CD4-positive, alpha-beta T cell treated with Interferon gamma for 1 hour (primary cell): ENCODE data around the gene COL6A1.

ENCODE experiments used
- DNase-seq: peaks from one replicate; pipeline ENCODE4 v3.0.0-alpha.2; 2020

Gene COL6A1

DNA sequence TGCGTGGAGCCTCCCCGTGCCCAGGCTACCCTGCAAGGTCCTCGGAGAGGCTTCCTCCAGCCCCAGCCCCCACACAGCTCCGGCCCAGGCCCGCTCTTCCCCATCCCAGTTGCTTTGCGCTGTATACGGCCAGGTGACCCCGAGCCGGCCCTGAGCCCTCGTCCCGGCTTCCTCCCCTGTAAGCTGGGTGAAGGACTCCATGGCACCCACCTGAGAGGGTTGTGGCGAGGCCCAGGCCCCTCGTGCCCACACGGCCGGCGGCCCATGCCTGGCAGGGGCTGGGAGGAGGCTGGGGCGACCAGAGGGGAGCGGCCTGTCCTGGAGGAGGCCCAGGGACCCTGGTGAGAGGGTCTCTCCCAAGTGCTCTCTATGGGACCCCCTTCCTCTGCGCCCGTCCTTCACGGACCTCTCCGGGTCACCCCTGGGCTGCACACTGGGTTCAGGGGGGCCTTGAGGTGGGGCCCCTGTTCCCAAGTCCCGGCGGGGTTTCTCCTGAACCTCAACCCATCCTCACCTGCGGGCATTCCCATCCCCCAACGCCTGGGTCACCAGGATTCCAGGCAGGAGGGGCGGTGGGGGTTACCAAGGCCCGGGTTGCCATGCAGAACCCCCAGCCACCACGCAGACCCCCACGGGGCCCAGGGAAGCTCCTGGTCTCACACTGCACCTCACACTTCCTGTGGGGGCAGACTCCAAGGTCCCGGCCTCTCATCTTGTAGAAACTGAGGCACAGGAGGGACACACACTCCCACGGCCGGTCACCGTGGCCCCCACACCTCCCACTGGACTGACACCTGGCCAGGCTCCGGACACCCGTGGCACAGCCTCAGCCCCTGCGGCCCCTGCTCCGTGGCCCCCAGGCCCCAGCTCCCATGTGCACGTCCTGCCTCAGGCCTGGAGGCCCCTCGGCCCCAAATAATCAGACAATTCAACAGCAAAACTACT is 25.2 kb downstream of the COL6A1 start:
- no peak for DNase-seq

GRCh38 chr21:46007492-46007868 is 25.9 kb downstream of the COL6A1 start:
- DNase-seq, result no peak

- no peak for DNase-seq
Observed at GRCh38 chr21:46008893-46009621, 27.5 kb downstream of the COL6A1 start.

- DNase-seq, result no peak
Observed at GRCh38 chr21:46009951-46010705, 28.6 kb downstream of the COL6A1 start.

GRCh38 chr21:46011267-46011967 is 29.8 kb downstream of the COL6A1 start:
- DNase-seq, result no peak

GRCh38 chr21:46012154-46012553 is 30.6 kb downstream of the COL6A1 start:
- DNase-seq, result no peak

GRCh38 chr21:46014828-46015227 is 33.3 kb downstream of the COL6A1 start:
- no peak for DNase-seq

- DNase-seq, result no peak
Observed at GRCh38 chr21:46017148-46017547, 35.6 kb downstream of the COL6A1 start.

DNA sequence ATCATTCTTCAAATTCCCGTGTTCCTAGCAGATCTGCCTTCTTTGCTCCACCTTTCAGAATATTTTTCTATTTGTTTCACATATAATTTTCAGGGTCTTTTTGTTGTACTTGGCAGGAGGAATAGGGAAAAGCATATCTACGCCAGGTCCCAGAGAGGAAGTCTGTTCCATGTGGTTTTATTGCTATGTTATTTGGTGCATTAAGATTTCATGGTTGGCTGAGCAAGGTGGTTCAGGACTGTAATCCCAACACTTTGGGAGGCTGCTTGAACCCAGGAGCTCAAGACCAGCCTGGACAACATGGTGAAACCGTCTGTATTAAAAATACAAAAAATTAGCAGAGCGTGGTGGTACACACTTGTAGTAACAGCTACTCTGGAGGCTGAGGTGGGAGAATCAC is 36.1 kb downstream of the COL6A1 start:
- DNase-seq, result no peak

GRCh38 chr21:46018615-46019014 is 37.0 kb downstream of the COL6A1 start:
- no peak for DNase-seq

- no peak for DNase-seq
Observed at GRCh38 chr21:46020581-46020980, 39.0 kb downstream of the COL6A1 start.

- DNase-seq, result no peak
Observed at GRCh38 chr21:46021398-46021797, 39.8 kb downstream of the COL6A1 start.

- DNase-seq, result no peak
Observed at GRCh38 chr21:46021978-46022544, 40.5 kb downstream of the COL6A1 start.

GRCh38 chr21:46022551-46023525 is 41.3 kb downstream of the COL6A1 start:
- DNase-seq, result no peak

DNA sequence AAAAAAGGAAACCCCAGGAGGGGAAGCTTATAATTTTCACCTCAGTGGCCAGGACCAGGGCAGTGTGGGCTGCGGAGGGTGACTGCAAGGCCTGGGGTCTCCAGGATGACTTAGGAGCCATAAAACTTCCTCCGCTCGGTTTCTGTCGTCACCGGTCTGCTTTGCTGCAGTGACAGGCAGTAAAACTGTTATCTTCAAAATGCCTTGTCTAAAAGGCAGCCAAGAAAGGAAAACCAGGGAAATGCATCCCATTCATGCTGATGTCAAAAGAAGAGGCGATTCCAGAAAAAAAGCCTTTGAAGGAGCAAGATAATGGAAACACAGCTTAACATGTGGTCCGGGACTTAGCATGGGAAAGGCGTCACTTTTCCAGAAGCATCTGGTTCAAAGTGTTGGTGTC is 42.0 kb downstream of the COL6A1 start:
- DNase-seq, result no peak

DNA sequence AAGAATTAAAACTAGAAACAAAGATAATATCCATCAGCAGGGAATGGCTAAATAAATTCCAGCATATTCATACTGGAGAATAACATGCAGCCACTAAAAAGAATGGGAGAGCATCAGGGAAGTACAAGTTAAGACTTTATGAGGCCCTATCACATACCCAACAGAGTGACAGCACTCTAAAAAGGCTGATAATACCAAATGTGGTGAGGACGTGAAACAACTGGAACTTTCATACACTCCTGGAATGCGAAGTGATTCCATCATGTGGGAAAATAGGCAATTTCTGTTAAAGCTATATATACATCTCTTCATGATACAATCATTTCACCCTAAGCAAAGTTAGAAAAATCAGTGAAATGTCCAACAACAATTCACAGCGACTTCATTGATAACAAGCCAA is 42.6 kb downstream of the COL6A1 start:
- DNase-seq, result no peak

DNA sequence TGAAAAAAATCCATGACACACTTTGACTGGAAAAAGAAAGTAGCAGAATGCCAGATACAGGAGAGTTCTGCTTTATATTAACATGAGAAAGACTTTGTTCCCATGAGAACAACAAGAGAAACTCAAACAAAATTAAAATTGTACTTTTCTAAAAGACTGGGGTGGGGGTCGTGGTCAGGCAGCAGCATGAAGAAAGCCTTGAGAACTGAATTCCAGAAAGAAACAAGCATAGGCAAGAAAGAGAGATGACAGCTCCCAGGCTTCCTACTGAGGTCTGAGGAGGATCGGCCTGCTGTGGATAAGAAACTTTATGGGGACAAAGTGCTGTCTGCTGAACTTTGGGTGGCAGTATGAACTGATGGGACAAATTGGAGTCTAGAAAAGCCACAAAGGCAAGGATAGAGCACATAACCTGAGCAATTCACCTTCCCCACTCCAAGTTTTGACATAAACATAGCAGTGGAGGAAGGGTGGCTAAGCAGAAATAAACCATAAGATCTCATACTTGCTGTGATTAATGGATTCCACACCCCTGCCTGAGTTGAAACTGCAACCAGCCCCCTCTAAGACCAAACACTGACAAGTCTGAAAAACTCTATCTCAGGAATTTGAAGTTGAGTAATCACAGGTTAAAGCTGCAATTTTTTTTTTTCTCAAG is 43.7 kb downstream of the COL6A1 start:
- no peak for DNase-seq

DNA sequence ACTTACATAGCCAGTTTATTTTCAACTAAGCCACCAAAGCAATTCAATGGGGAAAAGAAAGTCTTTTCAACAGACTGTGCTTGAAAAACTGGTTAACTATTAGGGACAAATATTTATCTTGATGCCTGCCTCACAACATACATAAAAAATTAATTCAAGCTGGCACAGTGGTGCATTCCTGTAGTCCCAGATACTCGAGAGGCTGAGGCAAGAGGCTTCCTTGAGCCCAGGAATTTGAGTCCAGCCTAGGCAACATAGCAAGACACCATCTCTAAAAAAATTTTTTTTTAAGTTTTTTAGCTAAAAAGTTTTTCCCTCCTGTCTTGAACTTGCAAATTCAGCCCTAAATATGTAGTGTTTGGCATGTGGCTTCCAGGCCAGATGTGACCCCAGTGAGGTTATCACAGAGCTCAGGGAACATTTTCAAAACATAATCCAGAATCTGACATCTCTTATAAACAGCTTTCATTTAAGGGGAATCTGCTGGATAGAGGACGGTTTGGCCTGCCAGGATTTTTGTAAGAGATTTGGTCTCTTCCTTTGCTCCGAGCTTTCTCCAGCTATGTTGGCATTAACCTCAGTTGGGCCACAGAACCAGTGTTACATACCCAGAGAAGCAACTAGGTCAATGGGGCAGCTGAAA is 46.4 kb downstream of the COL6A1 start:
- no peak for DNase-seq

- no peak for DNase-seq
Observed at GRCh38 chr21:46028573-46029091, 47.1 kb downstream of the COL6A1 start.
